Breast epithelium (tissue), 3 donors: ENCODE data around the gene SPTBN1.

Experiments used
- POLR2A ChIP-seq: fragments of 450-650 bp; IDR thresholded peaks from one replicate; pipeline ENCODE4 v1.6.1; 2016; ENCODE audit warnings: antibody characterized with exemption, mild to moderate bottlenecking, moderate library complexity
- POLR2AphosphoS5 ChIP-seq, 3 donors: sonication (generic); formaldehyde crosslinking; IDR thresholded peaks; one replicate each; pipeline ENCODE4 v1.6.1; 2017; ENCODE audit warnings: antibody characterized with exemption in 3 of 3
- TF ChIP-seq, protein P1 (sequence below), 3 donors: fragments of 450-650 bp; IDR thresholded peaks; one replicate each; pipeline ENCODE4 v1.5.1; 2016 to 2017; ENCODE audit warnings: antibody characterized with exemption in 3 of 3, mild to moderate bottlenecking in 3 of 3, moderate library complexity in 3 of 3

- TF ChIP-seq, protein P1, sequence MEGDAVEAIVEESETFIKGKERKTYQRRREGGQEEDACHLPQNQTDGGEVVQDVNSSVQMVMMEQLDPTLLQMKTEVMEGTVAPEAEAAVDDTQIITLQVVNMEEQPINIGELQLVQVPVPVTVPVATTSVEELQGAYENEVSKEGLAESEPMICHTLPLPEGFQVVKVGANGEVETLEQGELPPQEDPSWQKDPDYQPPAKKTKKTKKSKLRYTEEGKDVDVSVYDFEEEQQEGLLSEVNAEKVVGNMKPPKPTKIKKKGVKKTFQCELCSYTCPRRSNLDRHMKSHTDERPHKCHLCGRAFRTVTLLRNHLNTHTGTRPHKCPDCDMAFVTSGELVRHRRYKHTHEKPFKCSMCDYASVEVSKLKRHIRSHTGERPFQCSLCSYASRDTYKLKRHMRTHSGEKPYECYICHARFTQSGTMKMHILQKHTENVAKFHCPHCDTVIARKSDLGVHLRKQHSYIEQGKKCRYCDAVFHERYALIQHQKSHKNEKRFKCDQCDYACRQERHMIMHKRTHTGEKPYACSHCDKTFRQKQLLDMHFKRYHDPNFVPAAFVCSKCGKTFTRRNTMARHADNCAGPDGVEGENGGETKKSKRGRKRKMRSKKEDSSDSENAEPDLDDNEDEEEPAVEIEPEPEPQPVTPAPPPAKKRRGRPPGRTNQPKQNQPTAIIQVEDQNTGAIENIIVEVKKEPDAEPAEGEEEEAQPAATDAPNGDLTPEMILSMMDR (IDR thresholded peaks at IDR 0.05): no peak
- no peak for TF ChIP-seq POLR2AphosphoS5 (IDR thresholded peaks at IDR 0.05)
- TF ChIP-seq POLR2A: no peak
Measured at GRCh38 chr2:54710216-54710615, 254.1 kb downstream of the SPTBN1 start.
